SK-N-SH (cell line): ENCODE results near the gene ZFAND2A. TPM values are rescaled to one million over a fixed set of nuclear protein-coding genes. Genes with fewer than 3 reads are reported as not detected.

ENCODE experiments used
- CTCF ChIA-PET: fragments of 300-600, 350-600 bp; formaldehyde crosslinking; extraction: SDS; loops from one replicate; lab custom pipeline; 2021; lab: Yijun Ruan, JAX
- POLR2A ChIA-PET: fragments of 350-600 bp; sonication (Branson Sonifier 250); formaldehyde crosslinking; extraction: SDS; loops from one replicate; lab custom pipeline; 2020; ENCODE audit warnings: antibody characterized with exemption, inconsistent platforms; lab: Yijun Ruan, JAX
- DNase-seq: peaks from one replicate; pipeline ENCODE4 v3.0.0; 2012
- H2AFZ ChIP-seq: fragments of 200-600 bp; sonication (generic); 2 replicates; pipeline ENCODE4 v1.8.1; 2016; ENCODE audit warnings: antibody characterized with exemption, mild to moderate bottlenecking, low read depth
- H3F3A ChIP-seq: fragments of 200-600 bp; sonication (generic); replicated peaks from 2 replicates; pipeline ENCODE3; 2016; ENCODE audit warnings: antibody characterized with exemption, mild to moderate bottlenecking; ENCODE audit not compliant: insufficient read depth
- H3K27ac ChIP-seq, 2 experiments: fragments of 200-500 bp in 1 of 2; fragments of 200-600 bp in 1 of 2; sonication (Bioruptor generic) in 1 of 2; sonication (generic), shearing (Covaris generic) in 1 of 2; 2 replicates each; pipeline versions ENCODE4 v1.5.1 to v1.6.1; 2014 to 2016; ENCODE audit warnings: low read depth in 2 of 2, inconsistent platforms in 1 of 2, low read length in 1 of 2, mild to moderate bottlenecking in 1 of 2, mixed read lengths in 1 of 2
- H3K27me3 ChIP-seq: fragments of 200-600 bp; sonication (generic), shearing (Covaris generic); 2 replicates; pipeline ENCODE4 v1.6.1; 2016; ENCODE audit warnings: mixed run types; ENCODE audit not compliant: insufficient read depth
- H3K36me3 ChIP-seq, 2 experiments: fragments of 200-500 bp in 1 of 2; fragments of 200-600 bp in 1 of 2; sonication (Bioruptor generic) in 1 of 2; sonication (generic) in 1 of 2; replicated peaks in 1 of 2; 2 replicates each; pipeline versions ENCODE3 to v1.5.1; 2014 to 2016; ENCODE audit warnings: low read length in 1 of 2, mild to moderate bottlenecking in 1 of 2; ENCODE audit not compliant: insufficient read depth in 2 of 2, control insufficient read depth in 1 of 2
- H3K4me1 ChIP-seq, 2 experiments: fragments of 200-500 bp in 1 of 2; fragments of 200-600 bp in 1 of 2; sonication (Bioruptor generic) in 1 of 2; sonication (generic), shearing (Covaris generic) in 1 of 2; 2 replicates each; pipeline versions ENCODE4 v1.5.1 to v1.6.1; 2014 to 2016; ENCODE audit warnings: low read depth in 1 of 2, low read length in 1 of 2, mixed run types in 1 of 2; ENCODE audit not compliant: insufficient read depth in 2 of 2, control insufficient read depth in 1 of 2
- H3K4me2 ChIP-seq: fragments of 200-600 bp; sonication (generic), shearing (Covaris generic); 2 replicates; pipeline ENCODE4 v1.6.1; 2017; ENCODE audit warnings: mixed run types
- H3K4me3 ChIP-seq, 2 experiments: fragments of 200-500 bp in 1 of 2; fragments of 200-600 bp in 1 of 2; sonication (Bioruptor generic) in 1 of 2; sonication (generic), shearing (Covaris generic) in 1 of 2; 2 replicates each; pipeline versions ENCODE4 v1.5.1 to v1.8.1; 2014 to 2016; ENCODE audit warnings: low read depth in 2 of 2, inconsistent platforms in 1 of 2, low read length in 1 of 2, mild to moderate bottlenecking in 1 of 2, mixed read lengths in 1 of 2, moderate library complexity in 1 of 2
- H3K79me2 ChIP-seq: fragments of 200-600 bp; sonication (generic); 2 replicates; pipeline ENCODE4 v1.8.1; 2017; ENCODE audit warnings: mild to moderate bottlenecking; ENCODE audit not compliant: insufficient read depth
- H3K9ac ChIP-seq: fragments of 200-600 bp; sonication (generic); 2 replicates; pipeline ENCODE4 v1.6.1; 2017; ENCODE audit warnings: mixed run types
- H3K9me2 ChIP-seq: fragments of 200-600 bp; sonication (generic); 2 replicates; pipeline ENCODE4 v1.6.1; 2017; ENCODE audit warnings: mixed run types
- H3K9me3 ChIP-seq: fragments of 200-600 bp; sonication (generic); 2 replicates; pipeline ENCODE4 v1.6.1; 2017; ENCODE audit warnings: mixed run types, mild to moderate bottlenecking, moderate library complexity
- H4K20me1 ChIP-seq: fragments of 200-600 bp; sonication (generic); 2 replicates; pipeline ENCODE4 v1.6.1; 2017; ENCODE audit warnings: mild to moderate bottlenecking, mixed run types; ENCODE audit not compliant: insufficient read depth
- CTCF ChIP-seq: fragments of 200-600 bp; sonication (generic); IDR thresholded peaks from 2 replicates; pipeline ENCODE4 v1.6.1; 2017; ENCODE audit warnings: antibody characterized with exemption, mild to moderate bottlenecking, moderate library complexity
- EP300 ChIP-seq, 2 experiments: IDR thresholded peaks; 2 replicates each; pipeline versions ENCODE4 v1.4.0 to v1.6.1; 2012; ENCODE audit warnings: borderline replicate concordance in 1 of 2, low read depth in 1 of 2, low read length in 1 of 2
- MAX ChIP-seq: IDR thresholded peaks from 2 replicates; pipeline ENCODE4 v1.4.0; 2012; ENCODE audit warnings: low read depth
- NFIC ChIP-seq: IDR thresholded peaks from 2 replicates; pipeline ENCODE4 v1.4.0; 2012; ENCODE audit warnings: borderline replicate concordance
- PBX3 ChIP-seq: IDR thresholded peaks from 2 replicates; pipeline ENCODE4; 2012
- RAD21 ChIP-seq: IDR thresholded peaks from 2 replicates; pipeline ENCODE4 v1.6.1; 2012; ENCODE audit warnings: mild to moderate bottlenecking, low read length
- RCOR1 ChIP-seq: fragments of 150-350 bp; IDR thresholded peaks from 2 replicates; pipeline ENCODE4 v1.6.1; 2017; ENCODE audit warnings: antibody characterized with exemption, low read length
- REST ChIP-seq: IDR thresholded peaks from 2 replicates; pipeline ENCODE4 v1.6.1; 2012; ENCODE audit warnings: mild to moderate bottlenecking, low read depth, low read length, moderate library complexity
- SIN3A ChIP-seq: IDR thresholded peaks from 2 replicates; pipeline ENCODE4 v1.6.1; 2012; ENCODE audit warnings: low read depth, mild to moderate bottlenecking, low read length, moderate library complexity, borderline replicate concordance
- TCF12 ChIP-seq: IDR thresholded peaks from 2 replicates; pipeline ENCODE4 v1.4.0; 2012
- TEAD4 ChIP-seq: IDR thresholded peaks from 2 replicates; pipeline ENCODE4 v1.4.0; 2012; ENCODE audit warnings: mild to moderate bottlenecking, borderline replicate concordance; ENCODE audit not compliant: insufficient read depth
- ZBTB33 ChIP-seq: IDR thresholded peaks from 2 replicates; pipeline ENCODE4 v1.4.0; 2012; ENCODE audit warnings: low read depth, borderline replicate concordance
- WGBS: methylation state at CpG from one replicate; pipeline ENCODE4 v1.1.6; 2017; ENCODE audit warnings: low lambda C conversion rate; 5-methylcytosine and 5-hydroxymethylcytosine counted together
- polyA plus RNA-seq, 3 experiments: library from polyadenylated mRNA; depleted of rRNA; stranded (reverse); fragments of >200 nt; gene quantifications; 2 replicates each; pipeline ENCODE4 v1.2.3, GENCODE V29; 2012

Gene ZFAND2A
- polyA plus RNA-seq, 1 of the 3 experiments (the other 2 are of a cell fraction), result 38.9 TPM

GRCh38 chr7:1158203-1159126 lies 1.5 kb downstream of the ZFAND2A start:
- DNase-seq, result no peak
- Histone ChIP-seq H3K4me1 (peaks cover 14 to 16% of the 10 kb centered on the region in 2 experiments), H3K9me3 (no peaks in the 10 kb centered on the region), H4K20me1 (no peaks in the 10 kb centered on the region; the same call in 1 of the 2 replicates), H3K4me3 (peak overlapping the region; percentile 80 to 91), H2AFZ (no peak overlapping the region), H3K27ac (no peak overlapping the region), H3K27me3 (no peaks in the 10 kb centered on the region), H3K9ac (peak overlapping the region; percentile 79), H3K9me2 (no peaks in the 10 kb centered on the region), H3K4me2 (peak overlapping the region; percentile 78), H3K79me2 (peaks cover 70% of the 10 kb centered on the region), H3F3A (no peaks in the 10 kb centered on the region), H3K36me3 (peaks cover 39 to 43% of the 10 kb centered on the region in 2 experiments)
- ChIA-PET CTCF (interaction anchor here (0.6 to 6.6 kb wide), 7 partner anchors 15 to 165 kb away, joined by 3 to 54 read pairs (median 5); no protein-coding TSS in a partner anchor), POLR2A (no interaction called here)
- WGBS, result 46% methylated on average over 25 of the region's 25 CpGs
- TF ChIP-seq CTCF (no peak), TEAD4 (no peak), ZBTB33 (no peak), PBX3 (no peak), TCF12 (no peak), NFIC (no peak), RAD21 (no peak), REST (no peak), SIN3A (no peak), MAX (no peak), EP300 (IDR thresholded peaks at IDR 0.05; ENCODE audit: borderline replicate concordance in 1 of 2, low read depth in 1 of 2, low read length in 1 of 2) (no peak), RCOR1 (no peak)
